ENCODE data around the gene TNFRSF8.
"Not testable (repeated sequence)": the region's sequence is repeated elsewhere in the genome, so short reads cannot be mapped to it uniquely, and the experiment has no call there.

Gene TNFRSF8

GRCh38 chr1:12063141-12064072, at the start of gene TNFRSF8:
TSS of gene TNFRSF8 (plus strand) at chr1:12063303. CDS start at chr1:12063599, 296 bp downstream.
- DNase-seq, result no peak

- DNase-seq, result no peak
Observed at GRCh38 chr1:12014141-12014991, 48.7 kb upstream of the TNFRSF8 start.

GRCh38 chr1:12015001-12015491, 48.1 kb upstream of the TNFRSF8 start:
- DNase-seq, result no peak

GRCh38 chr1:12015499-12015898, 47.6 kb upstream of the TNFRSF8 start:
- no peak for DNase-seq

- DNase-seq, result no peak
Observed at GRCh38 chr1:12016182-12016581, 46.9 kb upstream of the TNFRSF8 start.

- no peak for DNase-seq
Observed at GRCh38 chr1:12019858-12020509, 43.1 kb upstream of the TNFRSF8 start.

GRCh38 chr1:12021616-12022015, 41.5 kb upstream of the TNFRSF8 start:
- DNase-seq, result no peak

- no peak for DNase-seq
Observed at GRCh38 chr1:12022036-12022435, 41.1 kb upstream of the TNFRSF8 start.

GRCh38 chr1:12026586-12026985, 36.5 kb upstream of the TNFRSF8 start:
- no peak for DNase-seq

GRCh38 chr1:12028248-12028647, 34.9 kb upstream of the TNFRSF8 start:
- DNase-seq, result no peak

- no peak for DNase-seq
Observed at GRCh38 chr1:12028957-12029511, 34.1 kb upstream of the TNFRSF8 start.

- no peak for DNase-seq
Observed at GRCh38 chr1:12029720-12030339, 33.3 kb upstream of the TNFRSF8 start.

GRCh38 chr1:12031039-12031980, 31.8 kb upstream of the TNFRSF8 start:
- DNase-seq, result no peak

- DNase-seq, result no peak
Observed at GRCh38 chr1:12032161-12032621, 30.9 kb upstream of the TNFRSF8 start.

GRCh38 chr1:12033441-12033840, 29.7 kb upstream of the TNFRSF8 start:
- not testable (repeated sequence) for DNase-seq

- no peak for DNase-seq
Observed at GRCh38 chr1:12034381-12034801, 28.7 kb upstream of the TNFRSF8 start.

- DNase-seq, result no peak
Observed at GRCh38 chr1:12035312-12035711, 27.8 kb upstream of the TNFRSF8 start.

GRCh38 chr1:12037486-12038355, 25.4 kb upstream of the TNFRSF8 start:
- no peak for DNase-seq

- no peak for DNase-seq
Observed at GRCh38 chr1:12038356-12039163, 24.5 kb upstream of the TNFRSF8 start.
